GM08714 (cell line): ENCODE measurements around the gene S1PR5.
"Not testable (repeated sequence)": the region's sequence is repeated elsewhere in the genome, so short reads cannot be mapped to it uniquely, and the experiment has no call there.

Experiments used
- H3K4me3 ChIP-seq: fragments of 200-500 bp; sonication (Bioruptor generic); 2 replicates; pipeline ENCODE4 v1.5.1; 2014; ENCODE audit warnings: mild to moderate bottlenecking, low read length, inconsistent platforms
- ZNF274 ChIP-seq: IDR thresholded peaks from 2 replicates; pipeline ENCODE4 v1.6.1; 2012; ENCODE audit warnings: mild to moderate bottlenecking, low read depth, low read length

Gene S1PR5

GRCh38 chr19:10533646-10534386, 16.6 kb upstream of the S1PR5 start:
- TF ChIP-seq ZNF274, result no peak
- no peak overlapping the region for H3K4me3 ChIP-seq

DNA sequence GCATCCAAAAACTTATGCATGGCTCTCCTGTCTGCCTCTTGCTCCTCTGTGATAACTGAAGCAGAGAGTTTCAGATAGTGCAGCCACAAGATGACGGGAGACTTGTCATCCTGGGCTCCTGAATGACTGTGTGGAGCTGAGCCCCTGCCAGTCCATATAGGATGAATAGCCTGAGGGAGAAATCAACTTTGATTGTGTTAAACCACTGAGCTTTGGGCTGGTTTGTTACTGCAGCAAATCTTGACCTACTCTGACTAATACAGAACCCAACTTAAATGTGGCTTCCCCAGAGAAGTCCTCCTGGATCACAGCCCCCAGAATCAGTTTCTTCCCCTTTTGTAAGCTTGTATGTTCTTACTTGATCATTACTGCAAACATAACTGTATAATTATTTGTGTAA, 15.2 kb upstream of the S1PR5 start:
- H3K4me3 ChIP-seq, result no peak overlapping the region
- no peak for TF ChIP-seq ZNF274

DNA sequence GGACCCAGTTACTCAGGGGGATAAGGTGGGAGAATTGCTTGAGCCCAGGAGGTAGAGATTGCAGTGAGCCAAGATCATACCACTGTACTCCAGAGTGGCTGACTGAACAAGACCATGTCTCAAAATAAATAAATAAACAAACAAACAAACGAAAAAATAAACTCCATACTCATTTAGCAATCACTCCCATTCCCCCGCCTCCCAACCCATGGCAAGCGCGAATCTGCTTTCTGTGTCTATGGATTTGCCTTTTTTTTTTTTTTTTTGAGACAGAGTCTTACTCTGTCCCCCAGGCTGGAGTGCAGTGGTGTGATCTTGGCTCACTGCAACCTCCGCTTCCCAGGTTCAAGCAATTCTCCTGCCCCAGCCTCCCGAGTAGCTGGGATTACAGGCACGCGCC, 9.6 kb upstream of the S1PR5 start:
- H3K4me3 ChIP-seq, result not testable (repeated sequence)

DNA sequence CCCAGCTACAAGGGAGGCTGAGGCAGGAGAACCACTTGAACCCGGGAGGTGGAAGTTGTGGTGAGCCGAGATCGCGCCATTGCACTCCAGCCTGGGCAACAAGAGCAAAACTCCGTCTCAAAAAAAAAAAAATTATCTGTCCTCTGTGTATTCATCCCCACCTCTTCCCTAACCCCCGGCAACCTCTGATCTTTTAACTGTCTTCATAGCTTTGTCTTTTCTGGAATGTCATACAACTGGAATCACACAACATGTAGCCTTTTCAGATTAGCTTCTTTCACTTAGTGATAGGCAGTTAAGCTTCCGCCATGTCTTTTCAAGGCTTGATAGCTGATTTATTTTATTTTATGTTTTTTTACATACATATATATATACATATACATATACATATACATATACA, 8.4 kb upstream of the S1PR5 start:
- no peak for TF ChIP-seq ZNF274
- no peak overlapping the region for H3K4me3 ChIP-seq

- no peak overlapping the region for H3K4me3 ChIP-seq
- no peak for TF ChIP-seq ZNF274
Measured at GRCh38 chr19:10523135-10523636, 5.9 kb upstream of the S1PR5 start.

DNA sequence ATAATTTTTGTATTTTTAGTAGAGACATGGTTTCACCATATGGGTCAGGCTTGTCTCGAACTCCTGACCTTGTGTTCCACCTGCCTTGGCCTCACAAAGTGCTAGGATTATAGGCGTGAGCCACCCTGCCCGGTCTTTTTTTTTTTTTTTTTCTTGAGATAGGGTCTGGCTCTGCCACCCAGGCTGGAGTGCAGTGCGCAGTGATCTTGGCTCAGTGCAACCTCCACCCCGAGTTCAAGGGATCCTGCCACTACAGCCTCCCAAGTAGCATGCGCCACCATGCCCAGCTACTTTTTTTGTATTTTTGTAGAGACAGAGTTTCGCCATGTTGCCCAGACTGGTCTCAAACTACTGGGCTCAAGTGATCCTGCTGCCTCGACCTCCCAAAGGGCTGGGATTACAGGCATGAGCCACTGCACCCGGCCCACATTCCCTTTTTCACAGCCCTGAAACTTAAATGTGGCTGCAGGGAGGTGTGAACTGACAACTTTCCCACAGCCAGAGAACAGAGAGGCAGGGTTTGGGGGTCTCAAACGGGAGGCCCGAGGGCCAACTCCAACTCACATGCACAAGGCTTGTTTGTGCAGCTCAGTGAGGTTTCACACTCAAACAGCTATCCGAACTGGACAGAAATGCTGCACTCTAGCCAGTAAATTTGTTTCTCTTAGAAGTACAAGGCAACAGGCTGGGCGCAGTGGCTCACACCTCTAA, 4.4 kb upstream of the S1PR5 start:
- no peak overlapping the region for H3K4me3 ChIP-seq
- no peak for TF ChIP-seq ZNF274

GRCh38 chr19:10520652-10521318, 3.5 kb upstream of the S1PR5 start:
- H3K4me3 ChIP-seq, result no peak overlapping the region
- TF ChIP-seq ZNF274, result no peak

GRCh38 chr19:10519421-10519820, 2.2 kb upstream of the S1PR5 start:
- no peak for TF ChIP-seq ZNF274
- H3K4me3 ChIP-seq, result no peak overlapping the region

- H3K4me3 ChIP-seq, result no peak overlapping the region
- no peak for TF ChIP-seq ZNF274
Measured at GRCh38 chr19:10518444-10519361, 1.5 kb upstream of the S1PR5 start.

DNA sequence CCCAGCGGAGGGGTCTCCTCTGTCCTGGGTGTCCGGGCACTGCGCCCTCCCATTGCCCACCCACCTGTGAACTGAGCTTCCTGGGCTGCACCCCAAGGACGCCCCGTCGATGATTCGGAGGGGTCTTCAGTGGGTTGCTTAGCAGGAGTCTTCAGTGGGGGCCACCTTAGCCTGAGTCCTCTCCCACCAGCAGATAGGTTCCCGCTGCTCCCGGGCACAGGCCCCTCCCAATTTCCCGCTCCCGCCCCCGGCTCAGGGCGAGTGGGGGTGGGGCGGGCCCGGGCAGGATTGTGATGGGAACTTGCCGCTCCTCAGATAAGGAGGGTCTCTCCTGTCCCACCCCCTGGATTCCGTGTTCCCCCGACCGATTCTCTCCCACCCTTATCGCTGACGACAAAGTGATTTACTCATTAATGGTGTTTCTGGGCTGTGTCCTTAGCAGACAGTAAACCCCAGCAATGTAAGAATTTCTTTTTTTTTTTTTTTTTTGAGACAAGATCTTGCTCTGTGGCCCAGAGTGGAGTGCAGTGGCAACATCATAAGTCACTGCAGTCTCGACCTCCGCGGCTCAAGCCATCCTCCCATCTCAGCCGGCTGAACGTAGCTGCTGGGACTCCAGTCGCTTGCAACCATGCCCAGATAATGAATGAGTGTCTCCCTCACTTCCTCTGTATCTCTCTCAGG, 655 bp upstream of the S1PR5 start:
- no peak for TF ChIP-seq ZNF274
- no peak overlapping the region for H3K4me3 ChIP-seq

DNA sequence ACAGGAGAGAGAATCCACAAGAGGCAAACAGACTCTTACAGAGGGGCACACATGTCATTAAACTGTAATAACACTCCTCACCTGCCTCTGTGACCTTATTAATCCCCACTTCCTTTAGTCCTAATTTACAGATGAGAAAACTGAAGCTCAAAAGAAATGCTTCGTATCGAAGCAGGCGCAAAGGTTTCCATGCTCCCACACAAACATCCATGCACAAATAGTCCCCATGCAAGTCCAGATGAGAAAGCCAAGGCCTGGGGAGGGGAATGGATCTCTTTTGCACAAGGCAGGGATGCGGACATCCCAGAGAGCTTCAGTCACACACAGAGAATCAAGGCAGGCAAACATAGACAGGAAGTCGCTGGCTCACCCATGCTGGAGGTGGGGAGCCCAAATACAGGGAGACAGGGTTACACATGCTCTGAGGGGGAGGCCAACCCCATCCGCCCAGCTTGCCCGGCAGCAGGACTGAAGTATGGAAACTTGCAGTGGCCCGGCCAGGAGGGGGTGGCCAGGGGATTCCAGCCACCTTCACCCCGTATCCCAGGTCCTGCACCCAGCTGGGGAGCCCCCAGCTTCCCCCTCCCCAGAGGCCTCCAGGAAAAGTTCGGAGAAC, 468 bp downstream of the S1PR5 start:
- no peak overlapping the region for H3K4me3 ChIP-seq
- TF ChIP-seq ZNF274, result no peak

- no peak overlapping the region for H3K4me3 ChIP-seq
- no peak for TF ChIP-seq ZNF274
Measured at GRCh38 chr19:10516064-10516385, 1.2 kb downstream of the S1PR5 start.
